HAP-1 (cell line): Measurements from ENCODE around the gene BANF2.

ENCODE experiments used
- DNase-seq, 2 experiments: peaks; one replicate each; pipeline ENCODE4 v3.0.0-alpha.2; 2016 to 2020; ENCODE audit warnings: low spot score in 2 of 2
- H3K27me3 ChIP-seq: fragments of 250-450 bp; sonication (Bioruptor Pico); 2 replicates; pipeline ENCODE4 v1.5.1; 2020; ENCODE audit warnings: low read depth, mild to moderate bottlenecking, moderate library complexity
- H3K36me3 ChIP-seq: fragments of 250-450 bp; sonication (Bioruptor Pico); replicated peaks from 2 replicates; pipeline ENCODE4 v1.5.1; 2020; ENCODE audit warnings: mild to moderate bottlenecking
- H3K4me1 ChIP-seq: fragments of 250-450 bp; sonication (Bioruptor Pico); 2 replicates; pipeline ENCODE4 v1.5.1; 2020; ENCODE audit warnings: mild to moderate bottlenecking
- H3K4me3 ChIP-seq: fragments of 250-450 bp; sonication (Bioruptor Pico); 2 replicates; pipeline ENCODE4 v1.5.1; 2020; ENCODE audit warnings: mild to moderate bottlenecking, moderate library complexity
- H3K9me3 ChIP-seq: fragments of 250-450 bp; sonication (Bioruptor Pico); 2 replicates; pipeline ENCODE4 v1.5.1; 2020; ENCODE audit warnings: mild to moderate bottlenecking, moderate library complexity
- in situ Hi-C: fragments of 300-500 bp; cut with MboI; formaldehyde crosslinking; loops from 3 replicates; pipeline ENCODE4 v1.14.3; 2020; ENCODE audit warnings: low sequenced_read_pairs, inconsistent platforms, mixed read lengths

Gene BANF2

GRCh38 chr20:17732907-17733521 lies 33.2 kb downstream of the BANF2 start:
- Histone ChIP-seq H3K4me1 (0 out of 2 replicates have a peak, but pooled peaks cover 2% of the 10 kb centered on the region), H3K27me3 (no peaks in the 10 kb centered on the region), H3K4me3 (no peak overlapping the region), H3K9me3 (0 out of 2 replicates have a peak, but pooled peaks cover 2% of the 10 kb centered on the region), H3K36me3 (no peaks in the 10 kb centered on the region)
- in situ Hi-C loops, result no loop called here
- no peak for DNase-seq

- Histone ChIP-seq H3K27me3 (no peaks in the 10 kb centered on the region), H3K4me1 (0 out of 2 replicates have a peak, but pooled peaks cover 2% of the 10 kb centered on the region), H3K36me3 (no peaks in the 10 kb centered on the region), H3K4me3 (no peak overlapping the region), H3K9me3 (0 out of 2 replicates have a peak, but pooled peaks cover 2% of the 10 kb centered on the region)
- DNase-seq, result no peak
- in situ Hi-C loops, result no loop called here
These were observed 34.1 kb downstream of the BANF2 start for GRCh38 chr20:17733767-17734304.

GRCh38 chr20:17734374-17734773 lies 34.6 kb downstream of the BANF2 start:
- no peaks in the 10 kb centered on the region for H3K36me3 ChIP-seq
- 0 out of 2 replicates have a peak, but pooled peaks cover 2% of the 10 kb centered on the region for H3K4me1 ChIP-seq
- in situ Hi-C loops, result no loop called here
- no peaks in the 10 kb centered on the region for H3K27me3 ChIP-seq
- H3K4me3 ChIP-seq, result no peak overlapping the region
- no peak for DNase-seq
- 0 out of 2 replicates have a peak, but pooled peaks cover 2% of the 10 kb centered on the region for H3K9me3 ChIP-seq

- DNase-seq, result no peak
- H3K4me3 ChIP-seq, result no peak overlapping the region
- in situ Hi-C loops, result no loop called here
- H3K4me1 ChIP-seq, result 0 out of 2 replicates have a peak, but pooled peaks cover 2% of the 10 kb centered on the region
- H3K9me3 ChIP-seq, result 0 out of 2 replicates have a peak, but pooled peaks cover 2% of the 10 kb centered on the region
- no peaks in the 10 kb centered on the region for H3K27me3 ChIP-seq
- H3K36me3 ChIP-seq, result no peaks in the 10 kb centered on the region
These were observed 35.5 kb downstream of the BANF2 start for GRCh38 chr20:17735206-17735804.

DNA sequence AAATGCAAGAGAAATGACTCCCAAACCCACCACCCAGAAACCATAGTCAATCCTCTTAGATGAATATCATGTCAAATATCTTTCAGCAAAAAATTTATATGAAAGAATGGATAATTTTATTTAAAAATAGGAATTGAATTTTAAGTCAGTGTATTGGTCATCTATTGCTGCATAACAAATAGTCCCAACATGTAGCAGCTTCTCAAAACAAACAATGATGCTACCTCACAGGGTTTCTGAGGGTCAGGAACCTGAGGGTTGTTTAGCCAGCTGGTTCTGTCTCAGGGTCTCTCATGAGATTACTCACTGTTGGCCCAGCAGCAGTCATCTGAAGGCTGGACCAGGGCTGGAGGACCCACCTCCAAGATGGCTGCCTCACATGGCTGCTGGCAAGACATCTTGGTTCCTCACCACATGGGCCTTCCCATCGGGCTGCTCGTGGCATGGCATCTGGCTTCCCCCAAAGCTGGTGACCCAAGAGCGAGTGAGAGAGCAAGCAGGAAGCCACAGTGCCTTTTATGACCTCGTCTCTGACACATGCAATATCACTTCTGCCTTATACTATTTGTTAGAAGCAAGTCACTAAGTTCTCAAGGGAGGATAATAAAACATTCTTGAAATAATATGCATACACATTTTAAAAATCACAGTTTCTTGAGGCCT lies 36.3 kb downstream of the BANF2 start:
- Histone ChIP-seq H3K9me3 (0 out of 2 replicates have a peak, but pooled peaks cover 2% of the 10 kb centered on the region), H3K36me3 (no peaks in the 10 kb centered on the region), H3K4me3 (no peak overlapping the region), H3K27me3 (no peaks in the 10 kb centered on the region), H3K4me1 (0 out of 2 replicates have a peak, but pooled peaks cover 2% of the 10 kb centered on the region)
- in situ Hi-C loops, result no loop called here
- DNase-seq, result no peak

DNA sequence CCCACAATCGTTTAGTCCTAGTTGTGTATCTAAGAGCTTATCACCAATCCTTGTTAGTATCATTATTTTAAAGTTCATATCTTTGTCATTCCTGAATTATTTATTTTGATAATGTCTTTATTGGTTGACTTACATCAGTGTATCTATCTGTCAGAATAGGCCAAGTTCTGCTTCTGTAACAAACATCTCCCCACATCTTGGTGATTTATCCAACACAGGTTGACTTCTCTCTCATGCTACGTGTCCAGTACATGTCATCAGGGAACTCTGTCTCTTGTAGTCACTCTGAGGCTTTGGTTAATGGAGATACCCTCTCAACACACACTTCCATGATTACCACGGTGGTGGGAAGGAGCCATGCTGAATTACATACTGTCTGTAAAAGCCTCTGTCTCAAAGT lies 38.4 kb downstream of the BANF2 start:
- Histone ChIP-seq H3K9me3 (0 out of 2 replicates have a peak, but pooled peaks cover 2% of the 10 kb centered on the region), H3K27me3 (no peaks in the 10 kb centered on the region), H3K4me3 (no peak overlapping the region), H3K4me1 (0 out of 2 replicates have a peak, but pooled peaks cover 2% of the 10 kb centered on the region), H3K36me3 (no peaks in the 10 kb centered on the region)
- in situ Hi-C loops, result no loop called here
- DNase-seq, result no peak

- Histone ChIP-seq H3K27me3 (no peaks in the 10 kb centered on the region), H3K4me1 (no peaks in the 10 kb centered on the region), H3K9me3 (no peaks in the 10 kb centered on the region), H3K4me3 (no peak overlapping the region), H3K36me3 (no peaks in the 10 kb centered on the region)
- no peak for DNase-seq
- in situ Hi-C loops, result no loop called here
These were observed 41.5 kb downstream of the BANF2 start for GRCh38 chr20:17741220-17741619.

DNA sequence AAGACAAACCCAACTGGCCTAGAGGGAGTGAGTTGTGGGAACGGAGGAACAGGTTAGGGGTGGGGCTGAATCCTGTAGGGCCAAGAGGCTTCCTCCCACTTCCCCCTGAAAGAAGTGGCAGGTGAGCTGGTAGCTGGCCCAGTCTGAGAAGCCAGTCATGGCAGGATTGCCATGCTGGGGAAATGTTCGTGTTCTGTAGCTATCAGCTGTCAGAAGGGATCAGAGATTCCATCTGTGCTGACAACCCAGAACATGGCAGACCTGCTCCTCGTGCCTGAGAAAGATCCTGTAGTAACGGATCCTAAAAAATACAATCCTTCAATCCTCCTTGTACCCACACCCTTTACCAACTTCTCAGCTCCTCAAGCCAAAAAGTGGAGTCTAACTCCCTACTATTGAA lies 43.0 kb downstream of the BANF2 start:
- Histone ChIP-seq H3K4me3 (no peak overlapping the region), H3K27me3 (no peaks in the 10 kb centered on the region), H3K9me3 (no peaks in the 10 kb centered on the region), H3K4me1 (no peaks in the 10 kb centered on the region), H3K36me3 (no peaks in the 10 kb centered on the region)
- in situ Hi-C loops, result no loop called here
- no peak for DNase-seq

GRCh38 chr20:17743677-17744076 lies 43.9 kb downstream of the BANF2 start:
- in situ Hi-C loops, result no loop called here
- Histone ChIP-seq H3K4me1 (no peaks in the 10 kb centered on the region), H3K36me3 (no peaks in the 10 kb centered on the region)

GRCh38 chr20:17747431-17747846 lies 47.7 kb downstream of the BANF2 start:
- H3K36me3 ChIP-seq, result no peaks in the 10 kb centered on the region
- no peaks in the 10 kb centered on the region for H3K4me1 ChIP-seq
- H3K9me3 ChIP-seq, result no peaks in the 10 kb centered on the region
- H3K27me3 ChIP-seq, result no peaks in the 10 kb centered on the region
- in situ Hi-C loops, result no loop called here
- DNase-seq, result no peak
- no peak overlapping the region for H3K4me3 ChIP-seq

More at GRCh38 chr20:17743677-17744076, 43.9 kb downstream of the BANF2 start:
- H3K27me3 ChIP-seq, result no peaks in the 10 kb centered on the region
- H3K4me3 ChIP-seq, result no peak overlapping the region
- no peaks in the 10 kb centered on the region for H3K9me3 ChIP-seq
- DNase-seq, result no peak

DNA sequence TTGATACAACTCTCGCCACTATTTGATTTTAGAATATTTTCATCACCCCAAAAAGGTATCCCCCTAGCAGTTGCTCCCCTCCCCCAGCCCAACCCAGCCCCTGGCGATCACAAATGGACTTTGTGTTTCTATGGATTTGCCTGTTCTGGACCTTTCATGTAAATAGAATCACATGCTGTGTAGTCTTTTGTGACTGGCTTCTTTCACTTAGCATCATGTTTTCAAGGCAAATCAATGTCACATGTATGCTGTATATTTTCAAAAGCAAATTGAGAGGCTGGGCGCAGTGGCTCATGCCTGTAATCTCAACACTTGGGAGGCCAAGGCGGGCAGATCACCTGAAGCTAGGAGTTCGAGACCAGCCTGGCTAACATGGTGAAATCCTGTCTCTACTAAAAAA lies 48.5 kb downstream of the BANF2 start:
- DNase-seq, result no peak
- H3K27me3 ChIP-seq, result no peaks in the 10 kb centered on the region
- no peak overlapping the region for H3K4me3 ChIP-seq
- no peaks in the 10 kb centered on the region for H3K36me3 ChIP-seq
- no peaks in the 10 kb centered on the region for H3K9me3 ChIP-seq
- no peaks in the 10 kb centered on the region for H3K4me1 ChIP-seq
- in situ Hi-C loops, result no loop called here

DNA sequence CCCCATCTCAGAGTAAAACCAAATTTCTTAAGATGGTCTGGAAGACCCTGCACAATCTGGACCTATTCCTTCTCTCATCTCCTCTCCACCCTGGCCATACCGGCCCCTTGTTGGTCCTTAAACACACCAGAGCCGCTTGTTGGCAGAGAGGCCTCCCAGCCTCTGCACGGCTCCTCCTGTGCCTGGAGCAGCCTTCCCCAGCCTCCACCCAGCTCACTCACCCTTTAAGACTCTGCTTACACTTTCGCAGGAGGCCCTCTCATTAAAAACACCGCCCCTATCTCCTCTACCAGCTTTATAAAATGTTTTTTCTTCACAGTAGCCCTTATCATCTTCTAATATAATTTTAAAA lies 49.8 kb downstream of the BANF2 start:
- no peaks in the 10 kb centered on the region for H3K36me3 ChIP-seq
- no peak for DNase-seq
- H3K4me1 ChIP-seq, result no peaks in the 10 kb centered on the region
- no peaks in the 10 kb centered on the region for H3K9me3 ChIP-seq
- H3K4me3 ChIP-seq, result no peak overlapping the region
- in situ Hi-C loops, result no loop called here
- H3K27me3 ChIP-seq, result no peaks in the 10 kb centered on the region

DNA sequence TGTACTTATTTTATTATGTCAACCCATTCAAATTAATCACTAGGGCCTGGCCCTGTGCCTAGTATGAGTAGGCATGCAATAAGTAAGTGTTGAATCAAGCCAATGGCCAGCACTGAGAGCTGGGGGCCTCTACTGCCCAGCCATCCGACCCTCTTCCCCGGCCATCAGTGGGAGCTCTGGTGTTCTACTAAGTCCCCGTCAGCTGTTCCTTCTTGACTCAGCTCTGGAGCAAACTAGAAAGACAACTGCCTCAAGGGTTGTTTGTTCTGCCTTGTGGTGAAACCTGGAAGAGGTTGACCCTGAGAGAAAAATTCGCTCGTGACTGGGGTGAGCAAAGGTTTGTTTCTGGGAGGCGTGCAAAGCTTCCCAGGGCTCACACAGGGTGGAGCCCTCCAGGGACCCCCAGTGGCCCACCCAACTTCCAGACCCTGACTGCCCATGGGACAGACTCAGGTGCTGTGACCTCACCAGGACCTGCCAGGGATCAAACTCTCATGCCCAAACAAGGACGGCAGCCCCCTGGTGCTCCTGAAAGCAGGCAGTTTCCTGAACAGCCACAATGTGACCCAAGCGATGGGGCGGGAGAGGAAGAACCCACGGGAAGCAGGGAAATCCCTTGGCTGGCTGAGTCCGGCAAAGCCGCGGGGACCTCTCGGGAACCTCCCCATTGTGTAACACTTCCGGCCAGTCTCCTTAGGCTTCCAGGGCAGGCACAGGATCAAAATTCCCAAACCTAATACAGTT lies 50.4 kb downstream of the BANF2 start:
- no peaks in the 10 kb centered on the region for H3K27me3 ChIP-seq
- H3K9me3 ChIP-seq, result no peaks in the 10 kb centered on the region
- no peaks in the 10 kb centered on the region for H3K4me1 ChIP-seq
- DNase-seq, result no peak
- no peaks in the 10 kb centered on the region for H3K36me3 ChIP-seq
- no peak overlapping the region for H3K4me3 ChIP-seq
- in situ Hi-C loops, result no loop called here
